Peyer's patch (tissue), 4 donors: Measurements from ENCODE around the gene DAZAP1. TPM values are rescaled to one million over a fixed set of nuclear protein-coding genes. Genes with fewer than 3 reads are reported as not detected.

Experiments
- DNase-seq, 3 donors: peaks; one replicate each; pipeline ENCODE4 v3.0.0-alpha.2; 2017 to 2019
- H3K27ac ChIP-seq, 4 donors: fragments of 200-600 bp; sonication (generic); one replicate each; pipeline ENCODE4 v1.5.1; 2016 to 2019
- H3K27me3 ChIP-seq, 2 donors: fragments of 200-600 bp; sonication (generic); one replicate each; pipeline ENCODE4 v1.5.1; 2019
- H3K36me3 ChIP-seq, 3 donors: fragments of 200-600 bp; sonication (generic); one replicate each; pipeline ENCODE4 v1.5.1; 2016 to 2019
- H3K4me1 ChIP-seq, 4 donors: fragments of 200-600 bp; sonication (generic); one replicate each; pipeline ENCODE4 v1.5.1; 2016 to 2019
- H3K4me3 ChIP-seq, 4 donors: fragments of 200-600 bp; sonication (generic); 1 replicate in 3 of 4; 2 replicates in 1 of 4; pipeline ENCODE4 v1.5.1; 2016 to 2019; ENCODE audit warnings: mild to moderate bottlenecking in 1 of 4
- H3K9me3 ChIP-seq, 4 donors: fragments of 200-600 bp; sonication (generic); one replicate each; pipeline ENCODE4 v1.5.1; 2016 to 2019; ENCODE audit warnings: mild to moderate bottlenecking in 1 of 4
- CTCF ChIP-seq, 6 experiments: fragments of 450-650 bp in 4 of 6; fragments of 200-600 bp in 2 of 6; sonication (generic) in 1 of 6; IDR thresholded peaks; one replicate each; pipeline ENCODE4 v1.5.1; 2017 to 2019; ENCODE audit warnings: antibody characterized with exemption in 6 of 6, mild to moderate bottlenecking in 3 of 6, moderate library complexity in 1 of 6
- POLR2A ChIP-seq, 2 donors: fragments of 450-650 bp; IDR thresholded peaks; one replicate each; pipeline ENCODE4 v1.5.1; 2017; ENCODE audit warnings: antibody characterized with exemption in 2 of 2, mild to moderate bottlenecking in 2 of 2, moderate library complexity in 2 of 2
- total RNA-seq, 4 donors: library from RNA; depleted of rRNA; stranded (reverse); fragments of >200 nt; gene quantifications; one replicate each; pipeline ENCODE4 v1.1.0, GENCODE V29; 2016

DAZAP1 gene
- total RNA-seq, 4 donors from 2014 or later, result 37.5 to 90.9 (median 58.2) TPM

GRCh38 chr19:1446713-1447481, 39.5 kb downstream of the DAZAP1 start:
- no peak for DNase-seq
- Histone ChIP-seq H3K36me3 (peaks cover 0 to 7% (median 0%) of the 10 kb centered on the region in 3 donors), H3K27ac (no peak overlapping the region), H3K4me1 (peaks cover 0 to 33% (median 16%) of the 10 kb centered on the region in 4 donors), H3K4me3 (peak overlapping the region in 2 of 4 donors; percentile 48 to 51), H3K9me3 (no peaks in the 10 kb centered on the region), H3K27me3 (peaks cover 3 to 56% of the 10 kb centered on the region in 2 donors)
- no peak for TF ChIP-seq CTCF (IDR thresholded peaks at IDR 0.05)
- TF ChIP-seq POLR2A (IDR thresholded peaks at IDR 0.05), result no peak

- Histone ChIP-seq H3K4me1 (peaks cover 0 to 33% (median 16%) of the 10 kb centered on the region in 4 donors), H3K4me3 (no peak overlapping the region), H3K27ac (no peak overlapping the region), H3K9me3 (no peaks in the 10 kb centered on the region), H3K27me3 (peaks cover 3 to 62% of the 10 kb centered on the region in 2 donors), H3K36me3 (peaks cover 0 to 2% (median 0%) of the 10 kb centered on the region in 3 donors)
- DNase-seq, result no peak
- TF ChIP-seq POLR2A (IDR thresholded peaks at IDR 0.05) (no peak), CTCF (IDR thresholded peaks at IDR 0.05) (no peak)
Observed at GRCh38 chr19:1447504-1447903, 40.1 kb downstream of the DAZAP1 start.

- no peak for TF ChIP-seq POLR2A (IDR thresholded peaks at IDR 0.05)
- Histone ChIP-seq H3K27ac (no peak overlapping the region), H3K4me1 (peaks cover 0 to 33% (median 16%) of the 10 kb centered on the region in 4 donors), H3K4me3 (no peak overlapping the region), H3K27me3 (peaks cover 3 to 66% of the 10 kb centered on the region in 2 donors), H3K9me3 (no peaks in the 10 kb centered on the region), H3K36me3 (no peaks in the 10 kb centered on the region)
- DNase-seq, result no peak
Observed at GRCh38 chr19:1447944-1448343, 40.6 kb downstream of the DAZAP1 start.

GRCh38 chr19:1449467-1450442, 42.4 kb downstream of the DAZAP1 start, which contains the start of gene APC2:
Gene APC2, plus strand, starts transcription at chr19:1450121. Its CDS starts 2,881 bp downstream, at chr19:1453002.
- no peaks in the 10 kb centered on the region for H3K9me3 ChIP-seq
- H3K4me1 ChIP-seq, result peaks cover 0 to 33% (median 19%) of the 10 kb centered on the region in 4 donors
- H3K27me3 ChIP-seq, result peaks cover 3 to 77% of the 10 kb centered on the region in 2 donors
- no peak for DNase-seq
- no peak within 1 kb of the TSS for H3K4me3 ChIP-seq
- TF ChIP-seq CTCF (IDR thresholded peaks at IDR 0.05), result no peak
- TF ChIP-seq POLR2A (IDR thresholded peaks at IDR 0.05), result no peak
- H3K27ac ChIP-seq, result no peak within 1 kb of the TSS
- no peaks in the 10 kb centered on the region for H3K36me3 ChIP-seq

GRCh38 chr19:1450735-1451731, 43.6 kb downstream of the DAZAP1 start:
- peaks cover 0 to 28% (median 19%) of the 10 kb centered on the region in 4 donors for H3K4me1 ChIP-seq
- no peaks in the 10 kb centered on the region for H3K36me3 ChIP-seq
- no peak for DNase-seq
- peaks cover 0 to 6% (median 0%) of the 10 kb centered on the region in 4 donors for H3K9me3 ChIP-seq
- H3K4me3 ChIP-seq, result no peak overlapping the region
- TF ChIP-seq POLR2A (IDR thresholded peaks at IDR 0.05) (no peak), CTCF (IDR thresholded peaks at IDR 0.05) (no peak)
- H3K27ac ChIP-seq, result no peak overlapping the region
- H3K27me3 ChIP-seq, result peaks cover 3 to 79% of the 10 kb centered on the region in 2 donors
